K562 (cell line): Measurements from ENCODE around the gene VTCN1.

Experiments used
- CREB3 ChIP-seq: fragments of 450-650 bp; conservative IDR thresholded peaks from 2 replicates; pipeline ENCODE4 v1.6.1; 2016; ENCODE audit warnings: missing genetic modification characterization, low read depth, mild to moderate bottlenecking, missing compliant biosample characterization, moderate library complexity
- CTCF ChIP-seq, 3 experiments: IDR thresholded peaks in 2 of 3; conservative IDR thresholded peaks in 1 of 3; 2 replicates each; pipeline ENCODE4 v1.5.1; 2011 to 2012; ENCODE audit warnings: low read length in 3 of 3, mild to moderate bottlenecking in 3 of 3, control low read depth in 2 of 3, improper control_type of control experiment in 1 of 3, inconsistent platforms in 1 of 3, low read depth in 1 of 3, mixed read lengths in 1 of 3, moderate library complexity in 1 of 3; ENCODE audit not compliant: insufficient read depth in 2 of 3
- IRF1 ChIP-seq: sonication (generic); formaldehyde crosslinking; IDR thresholded peaks from 2 replicates; pipeline ENCODE4 v1.8.0; 2022; ENCODE audit warnings: missing genetic modification reagents, mild to moderate bottlenecking, borderline replicate concordance
- NFIC ChIP-seq: fragments of 450-650 bp; IDR thresholded peaks from 2 replicates; pipeline ENCODE4 v1.6.1; 2017; ENCODE audit warnings: mild to moderate bottlenecking, inconsistent platforms
- TAF1 ChIP-seq: IDR thresholded peaks from 2 replicates; pipeline ENCODE4 v1.6.1; 2011; ENCODE audit warnings: mild to moderate bottlenecking, low read length, moderate library complexity; ENCODE audit not compliant: insufficient read depth, control insufficient read depth, severe bottlenecking; ENCODE audit errors: extremely low read depth

GRCh38 chr1:117147856-117148588, 62.7 kb downstream of the VTCN1 start:
- TF ChIP-seq TAF1 (no peak), NFIC (no peak), IRF1 (CRISPR knock-in tag) (no peak), CTCF (IDR thresholded peaks at IDR 0.05 in 2 of 3, conservative IDR thresholded peaks at IDR 0.05 in 1 of 3; ENCODE audit: insufficient read depth in 2 of 3, low read depth in 1 of 3, low read length in 3 of 3) (no peak), CREB3 (no peak)
